Stomach (tissue), 4 donors: ENCODE measurements around the gene CTSL.

Experiments
- POLR2A ChIP-seq, 4 donors: fragments of 450-650 bp; IDR thresholded peaks; one replicate each; pipeline ENCODE4 v1.6.1; 2016; ENCODE audit warnings: antibody characterized with exemption in 4 of 4, control low read depth in 2 of 4, mild to moderate bottlenecking in 1 of 4, moderate library complexity in 1 of 4
- POLR2AphosphoS5 ChIP-seq, 3 donors: sonication (generic); formaldehyde crosslinking; IDR thresholded peaks; one replicate each; pipeline ENCODE4 v1.6.1; 2016; ENCODE audit warnings: antibody characterized with exemption in 3 of 3

GRCh38 chr9:87701931-87702421, 23.9 kb upstream of the CTSL start:
- TF ChIP-seq POLR2AphosphoS5 (IDR thresholded peaks at IDR 0.05) (no peak), POLR2A (IDR thresholded peaks at IDR 0.05) (no peak)
